SK-N-MC (cell line): ENCODE results near the gene SLC22A7.

Source experiments
- DNase-seq: peaks from one replicate; pipeline ENCODE4 v3.0.0-alpha.2; 2011; ENCODE audit warnings: low read depth, low spot score
- H3K27ac ChIP-seq: fragments of 200-600 bp; sonication (generic); 2 replicates; pipeline ENCODE4 v1.5.1; 2016; ENCODE audit warnings: mixed run types
- H3K36me3 ChIP-seq: fragments of 200-600 bp; sonication (generic); 2 replicates; pipeline ENCODE4 v1.6.1; 2017; ENCODE audit warnings: antibody characterized with exemption, low read length, mixed read lengths; ENCODE audit not compliant: insufficient read depth
- H3K4me3 ChIP-seq: fragments of 200-600 bp; sonication (generic); 2 replicates; pipeline ENCODE4 v1.5.1; 2016
- H3K9ac ChIP-seq: fragments of 200-600 bp; sonication (generic); 2 replicates; pipeline ENCODE4 v1.8.0; 2017; ENCODE audit warnings: mixed run types, mixed read lengths; ENCODE audit not compliant: insufficient read length
- H3K9me3 ChIP-seq: fragments of 200-600 bp; sonication (generic); 2 replicates; pipeline ENCODE4 v1.6.1; 2017; ENCODE audit warnings: low read depth, mild to moderate bottlenecking, antibody characterized with exemption, low read length, moderate library complexity, mixed read lengths
- EZH2 ChIP-seq: fragments of 200-600 bp; sonication (generic); IDR thresholded peaks from one replicate; pipeline ENCODE4 v1.6.1; 2017; ENCODE audit warnings: antibody characterized with exemption
- FOXP2 ChIP-seq: optimal IDR thresholded peaks from 2 replicates; pipeline ENCODE3; 2011; ENCODE audit warnings: mild to moderate bottlenecking, moderate library complexity; ENCODE audit not compliant: insufficient read depth; ENCODE audit errors: extremely low read length, control extremely low read depth
- POLR2AphosphoS5 ChIP-seq: IDR thresholded peaks from 2 replicates; pipeline ENCODE4 v1.6.1; 2012; ENCODE audit warnings: mild to moderate bottlenecking, low read depth, low read length, borderline replicate concordance

The SLC22A7 gene

GRCh38 chr6:43284991-43285781 lies 12.9 kb upstream of the SLC22A7 start:
- H3K27ac ChIP-seq: no peak overlapping the region
- no peaks in the 10 kb centered on the region for H3K36me3 ChIP-seq
- H3K4me3 ChIP-seq: no peak overlapping the region
- H3K9me3 ChIP-seq: no peaks in the 10 kb centered on the region
- no peak overlapping the region for H3K9ac ChIP-seq
- TF ChIP-seq EZH2 (no peak), POLR2AphosphoS5 (no peak), FOXP2 (no peak)
- DNase-seq: no peak

GRCh38 chr6:43285832-43286231 lies 12.2 kb upstream of the SLC22A7 start:
- Histone ChIP-seq H3K4me3 (no peak overlapping the region), H3K9me3 (no peaks in the 10 kb centered on the region), H3K27ac (no peak overlapping the region), H3K36me3 (no peaks in the 10 kb centered on the region), H3K9ac (no peak overlapping the region)
- TF ChIP-seq FOXP2: no peak
- TF ChIP-seq POLR2AphosphoS5: no peak
- no peak for TF ChIP-seq EZH2
- DNase-seq: no peak

- H3K36me3 ChIP-seq: no peaks in the 10 kb centered on the region
- no peak overlapping the region for H3K9ac ChIP-seq
- no peaks in the 10 kb centered on the region for H3K9me3 ChIP-seq
- DNase-seq: no peak
- H3K27ac ChIP-seq: no peak overlapping the region
- TF ChIP-seq FOXP2 (no peak), POLR2AphosphoS5 (no peak)
- no peak overlapping the region for H3K4me3 ChIP-seq
Measured at GRCh38 chr6:43286456-43286979, 11.5 kb upstream of the SLC22A7 start.

- Histone ChIP-seq H3K9me3 (no peaks in the 10 kb centered on the region), H3K9ac (no peak overlapping the region), H3K27ac (no peak overlapping the region), H3K36me3 (no peaks in the 10 kb centered on the region), H3K4me3 (no peak overlapping the region)
- DNase-seq: no peak
- TF ChIP-seq EZH2: no peak
- TF ChIP-seq POLR2AphosphoS5: no peak
- TF ChIP-seq FOXP2: no peak
Measured at GRCh38 chr6:43286980-43287716, 10.9 kb upstream of the SLC22A7 start.

- H3K4me3 ChIP-seq: no peak overlapping the region
- DNase-seq: no peak
- H3K27ac ChIP-seq: no peak overlapping the region
- no peaks in the 10 kb centered on the region for H3K9me3 ChIP-seq
- no peaks in the 10 kb centered on the region for H3K36me3 ChIP-seq
- no peak for TF ChIP-seq EZH2
- TF ChIP-seq POLR2AphosphoS5: no peak
- TF ChIP-seq FOXP2: no peak
- H3K9ac ChIP-seq: no peak overlapping the region
Measured at GRCh38 chr6:43287717-43288679, 10.1 kb upstream of the SLC22A7 start.

GRCh38 chr6:43290339-43290904 lies 7.6 kb upstream of the SLC22A7 start:
- Histone ChIP-seq H3K9ac (no peak overlapping the region), H3K27ac (no peak overlapping the region), H3K9me3 (no peaks in the 10 kb centered on the region), H3K4me3 (no peak overlapping the region), H3K36me3 (no peaks in the 10 kb centered on the region)
- DNase-seq: no peak
- no peak for TF ChIP-seq POLR2AphosphoS5
- no peak for TF ChIP-seq EZH2
- TF ChIP-seq FOXP2: no peak

- Histone ChIP-seq H3K27ac (no peak overlapping the region), H3K4me3 (no peak overlapping the region), H3K9ac (no peak overlapping the region), H3K36me3 (no peaks in the 10 kb centered on the region), H3K9me3 (no peaks in the 10 kb centered on the region)
- no peak for TF ChIP-seq FOXP2
- TF ChIP-seq EZH2: no peak
- no peak for TF ChIP-seq POLR2AphosphoS5
- no peak for DNase-seq
Measured at GRCh38 chr6:43290905-43291355, 7.1 kb upstream of the SLC22A7 start.
